H1 (cell line): ENCODE results near the gene LPCAT1.

Source experiments
- CREB1 ChIP-seq: IDR thresholded peaks from 2 replicates; pipeline ENCODE4 v1.6.1; 2012; ENCODE audit warnings: inconsistent platforms
- MAFK ChIP-seq: IDR thresholded peaks from 2 replicates; pipeline ENCODE4 v1.6.1; 2012; ENCODE audit warnings: low read depth, mild to moderate bottlenecking, improper control_type of control experiment, low read length
- POLR2A ChIP-seq, 2 experiments: IDR thresholded peaks; 1 replicate in 1 of 2; 2 replicates in 1 of 2; pipeline ENCODE4 v1.6.1; 2011; ENCODE audit warnings: low read depth in 2 of 2, low read length in 2 of 2, mild to moderate bottlenecking in 2 of 2; ENCODE audit errors: control extremely low read depth in 1 of 2
- POLR2AphosphoS5 ChIP-seq: IDR thresholded peaks from 2 replicates; pipeline ENCODE4 v1.6.1; 2011; ENCODE audit warnings: low read depth, low read length
- SIN3A ChIP-seq, 2 experiments: IDR thresholded peaks in 1 of 2; conservative IDR thresholded peaks in 1 of 2; 2 replicates each; pipeline ENCODE4 v1.6.1; 2011 to 2012; ENCODE audit warnings: low read length in 2 of 2, improper control_type of control experiment in 1 of 2, low read depth in 1 of 2, mild to moderate bottlenecking in 1 of 2
- TAF1 ChIP-seq: IDR thresholded peaks from 2 replicates; pipeline ENCODE4 v1.6.1; 2011; ENCODE audit warnings: mild to moderate bottlenecking, low read depth, low read length
- TCF12 ChIP-seq: IDR thresholded peaks from 2 replicates; pipeline ENCODE4 v1.6.1; 2011; ENCODE audit warnings: low read depth, mild to moderate bottlenecking, low read length
- TF ChIP-seq, protein P1 (sequence below), 3 experiments: IDR thresholded peaks; 1 replicate in 2 of 3; 2 replicates in 1 of 3; pipeline versions ENCODE4 v1.5.1 to v1.6.1; 2011; ENCODE audit warnings: low read length in 3 of 3, mild to moderate bottlenecking in 3 of 3, inconsistent platforms in 2 of 3, low read depth in 1 of 3, moderate library complexity in 1 of 3; ENCODE audit not compliant: insufficient read depth in 1 of 3; ENCODE audit errors: control extremely low read depth in 1 of 3

DNA sequence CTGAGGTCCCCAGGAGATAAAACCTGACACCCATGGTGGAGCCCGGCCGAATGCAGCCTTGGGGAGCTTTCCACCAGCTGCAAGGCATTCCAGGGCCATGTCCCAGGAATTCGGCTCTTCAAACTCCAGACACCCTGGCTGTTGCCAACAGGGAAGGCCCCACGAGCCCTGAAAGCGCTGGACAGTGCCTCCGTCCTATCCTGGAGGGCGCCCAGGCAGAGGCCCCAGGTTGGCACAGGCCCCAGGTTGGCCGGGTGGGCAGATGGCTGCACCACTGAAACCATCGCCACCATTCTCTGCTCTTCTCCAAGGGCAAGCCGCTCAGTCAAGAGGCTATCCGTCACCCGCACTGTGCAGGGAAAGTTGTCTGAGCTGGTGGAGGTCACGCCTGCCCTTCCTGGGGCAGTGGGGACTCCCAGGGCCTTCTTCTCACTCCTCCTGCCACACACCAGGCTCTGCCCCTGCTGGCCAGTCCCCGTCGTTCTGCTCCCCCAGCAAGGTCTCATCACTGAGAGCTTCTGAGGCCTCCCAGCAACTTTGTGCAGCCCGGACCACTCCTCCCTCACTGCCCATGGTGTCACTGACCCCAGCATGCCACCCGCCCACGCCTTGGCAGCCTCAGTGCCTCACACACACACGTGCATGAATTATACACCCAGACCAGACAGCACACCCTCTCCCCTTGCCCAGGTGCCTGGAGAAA lies 99.7 kb downstream of the LPCAT1 start:
- TF ChIP-seq, protein P1, sequence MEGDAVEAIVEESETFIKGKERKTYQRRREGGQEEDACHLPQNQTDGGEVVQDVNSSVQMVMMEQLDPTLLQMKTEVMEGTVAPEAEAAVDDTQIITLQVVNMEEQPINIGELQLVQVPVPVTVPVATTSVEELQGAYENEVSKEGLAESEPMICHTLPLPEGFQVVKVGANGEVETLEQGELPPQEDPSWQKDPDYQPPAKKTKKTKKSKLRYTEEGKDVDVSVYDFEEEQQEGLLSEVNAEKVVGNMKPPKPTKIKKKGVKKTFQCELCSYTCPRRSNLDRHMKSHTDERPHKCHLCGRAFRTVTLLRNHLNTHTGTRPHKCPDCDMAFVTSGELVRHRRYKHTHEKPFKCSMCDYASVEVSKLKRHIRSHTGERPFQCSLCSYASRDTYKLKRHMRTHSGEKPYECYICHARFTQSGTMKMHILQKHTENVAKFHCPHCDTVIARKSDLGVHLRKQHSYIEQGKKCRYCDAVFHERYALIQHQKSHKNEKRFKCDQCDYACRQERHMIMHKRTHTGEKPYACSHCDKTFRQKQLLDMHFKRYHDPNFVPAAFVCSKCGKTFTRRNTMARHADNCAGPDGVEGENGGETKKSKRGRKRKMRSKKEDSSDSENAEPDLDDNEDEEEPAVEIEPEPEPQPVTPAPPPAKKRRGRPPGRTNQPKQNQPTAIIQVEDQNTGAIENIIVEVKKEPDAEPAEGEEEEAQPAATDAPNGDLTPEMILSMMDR (IDR thresholded peaks at IDR 0.05; ENCODE audit: control extremely low read depth in 1 of 3, insufficient read depth in 1 of 3, low read depth in 1 of 3, low read length in 3 of 3), result no peak
- TF ChIP-seq CREB1 (no peak), POLR2AphosphoS5 (no peak), TAF1 (no peak), POLR2A (IDR thresholded peaks at IDR 0.05; ENCODE audit: control extremely low read depth in 1 of 2, low read depth in 2 of 2, low read length in 2 of 2) (no peak), TCF12 (no peak), MAFK (no peak), SIN3A (conservative IDR thresholded peaks at IDR 0.05 in 1 of 2, IDR thresholded peaks at IDR 0.05 in 1 of 2; ENCODE audit: low read depth in 1 of 2, low read length in 2 of 2) (no peak)
